ENCODE results near the gene SLC6A1.

- TF ChIP-seq ATF3 (IDR thresholded peaks at IDR 0.05), result no peak
- no peak for TF ChIP-seq MAX (IDR thresholded peaks at IDR 0.05)
- TF ChIP-seq CTCF (IDR thresholded peaks at IDR 0.05; ENCODE audit: low read depth, low read length, missing input control), result no peak
- no peak for TF ChIP-seq REST (IDR thresholded peaks at IDR 0.05)
- no peak for TF ChIP-seq EGR1 (IDR thresholded peaks at IDR 0.05; ENCODE audit: low read depth in 2 of 2)
- no peak for TF ChIP-seq ZBTB33 (IDR thresholded peaks at IDR 0.05)
- TF ChIP-seq TAF1 (conservative IDR thresholded peaks at IDR 0.05), result no peak
- no peak for TF ChIP-seq RXRA (IDR thresholded peaks at IDR 0.05)
- TF ChIP-seq YY1 (IDR thresholded peaks at IDR 0.05), result no peak
- TF ChIP-seq FOXA1 (IDR thresholded peaks at IDR 0.05), result no peak
- no peak for TF ChIP-seq JUND (IDR thresholded peaks at IDR 0.05)
- TF ChIP-seq SP1 (IDR thresholded peaks at IDR 0.05), result no peak
These were observed 67.2 kb downstream of the SLC6A1 start for GRCh38 chr3:11059799-11060115.

Measured in liver (tissue), 3 donors.